Colonic mucosa (tissue), 4 donors: ENCODE data around the gene ZNF341. TPM values are rescaled to one million over a fixed set of nuclear protein-coding genes. Genes with fewer than 3 reads are reported as not detected.

Experiments used
- DNase-seq: peaks from one replicate; pipeline ENCODE4 v3.0.0-alpha.2; 2020
- H3K27ac ChIP-seq: fragments of 200-600 bp; one replicate; pipeline ENCODE4 v1.8.0; 2021
- H3K27me3 ChIP-seq: fragments of 200-600 bp; one replicate; pipeline ENCODE4 v1.8.0; 2021
- H3K36me3 ChIP-seq: fragments of 200-600 bp; one replicate; pipeline ENCODE4 v1.8.0; 2021
- H3K4me1 ChIP-seq: fragments of 200-600 bp; one replicate; pipeline ENCODE4 v1.8.0; 2021; ENCODE audit warnings: mild to moderate bottlenecking
- H3K4me3 ChIP-seq: fragments of 200-600 bp; one replicate; pipeline ENCODE4 v1.8.0; 2021
- H3K9ac ChIP-seq, 2 donors: one replicate each; pipeline ENCODE4 v1.7.0; 2013; ENCODE audit warnings: control low read depth in 2 of 2, low read depth in 2 of 2, low read length in 2 of 2
- H3K9me3 ChIP-seq: fragments of 200-600 bp; one replicate; pipeline ENCODE4 v1.8.0; 2021
- intact Hi-C: fragments of 100-400 bp; cut with DNase I; formaldehyde crosslinking; loops from one replicate; pipeline ENCODE4 v1.14.1; 2022
- total RNA-seq, 2 donors: library from RNA; stranded (reverse); fragmentation: NEBNext Ultra II Directional in 1 of 2; extraction: Animal tissue kit (Norgen Biotek cat#: 25700) in 1 of 2; gene quantifications; one replicate each; pipeline ENCODE4 v1.2.1, GENCODE V29; 2021
- TF ChIP-seq, protein P1 (sequence below): fragments of 200-600 bp; IDR thresholded peaks from one replicate; pipeline ENCODE4 v1.8.0; 2022; ENCODE audit warnings: antibody characterized with exemption, mild to moderate bottlenecking
- donor health status: healthy.
- donor health status: DM: no; HTN: no; CAD: no.
- donor health status: DM: no; HTN: no; CAD: no.

ZNF341 gene
- total RNA-seq, 2 donors from 2014 or later: 2.7 to 6.1 TPM

DNA sequence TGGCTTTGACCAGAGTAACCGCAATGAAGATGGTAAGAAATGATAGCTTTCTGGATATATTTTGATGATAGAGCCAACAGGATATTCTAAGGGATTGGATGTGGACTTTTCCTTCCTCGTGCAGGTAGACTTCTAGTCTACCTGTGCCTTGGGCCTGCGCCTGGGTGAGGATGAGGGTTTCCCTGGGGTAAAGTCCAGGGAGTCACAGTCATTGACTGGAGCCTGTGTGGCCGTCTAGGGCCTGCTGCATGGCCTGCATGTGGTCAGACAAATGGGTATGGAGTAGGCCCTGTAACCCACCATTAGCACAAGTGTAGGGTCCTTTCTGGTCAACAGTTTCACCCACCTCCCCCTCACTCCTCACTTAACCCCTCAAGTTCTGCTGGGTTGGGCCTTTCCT is 66.6 kb downstream of the ZNF341 start:
- no peaks in the 10 kb centered on the region for H3K27me3 ChIP-seq
- H3K9me3 ChIP-seq: no peaks in the 10 kb centered on the region
- no peak overlapping the region for H3K4me3 ChIP-seq
- H3K27ac ChIP-seq: no peak overlapping the region
- no peaks in the 10 kb centered on the region for H3K36me3 ChIP-seq
- H3K9ac ChIP-seq: no peak overlapping the region
- TF ChIP-seq, protein P1, sequence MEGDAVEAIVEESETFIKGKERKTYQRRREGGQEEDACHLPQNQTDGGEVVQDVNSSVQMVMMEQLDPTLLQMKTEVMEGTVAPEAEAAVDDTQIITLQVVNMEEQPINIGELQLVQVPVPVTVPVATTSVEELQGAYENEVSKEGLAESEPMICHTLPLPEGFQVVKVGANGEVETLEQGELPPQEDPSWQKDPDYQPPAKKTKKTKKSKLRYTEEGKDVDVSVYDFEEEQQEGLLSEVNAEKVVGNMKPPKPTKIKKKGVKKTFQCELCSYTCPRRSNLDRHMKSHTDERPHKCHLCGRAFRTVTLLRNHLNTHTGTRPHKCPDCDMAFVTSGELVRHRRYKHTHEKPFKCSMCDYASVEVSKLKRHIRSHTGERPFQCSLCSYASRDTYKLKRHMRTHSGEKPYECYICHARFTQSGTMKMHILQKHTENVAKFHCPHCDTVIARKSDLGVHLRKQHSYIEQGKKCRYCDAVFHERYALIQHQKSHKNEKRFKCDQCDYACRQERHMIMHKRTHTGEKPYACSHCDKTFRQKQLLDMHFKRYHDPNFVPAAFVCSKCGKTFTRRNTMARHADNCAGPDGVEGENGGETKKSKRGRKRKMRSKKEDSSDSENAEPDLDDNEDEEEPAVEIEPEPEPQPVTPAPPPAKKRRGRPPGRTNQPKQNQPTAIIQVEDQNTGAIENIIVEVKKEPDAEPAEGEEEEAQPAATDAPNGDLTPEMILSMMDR: no peak
- H3K4me1 ChIP-seq: no peaks in the 10 kb centered on the region
- intact Hi-C loops: loop anchor here (10.0 kb wide), 1 partner anchor 106 kb away; no protein-coding TSS in a partner anchor
- peak; percentile 30 for DNase-seq

DNA sequence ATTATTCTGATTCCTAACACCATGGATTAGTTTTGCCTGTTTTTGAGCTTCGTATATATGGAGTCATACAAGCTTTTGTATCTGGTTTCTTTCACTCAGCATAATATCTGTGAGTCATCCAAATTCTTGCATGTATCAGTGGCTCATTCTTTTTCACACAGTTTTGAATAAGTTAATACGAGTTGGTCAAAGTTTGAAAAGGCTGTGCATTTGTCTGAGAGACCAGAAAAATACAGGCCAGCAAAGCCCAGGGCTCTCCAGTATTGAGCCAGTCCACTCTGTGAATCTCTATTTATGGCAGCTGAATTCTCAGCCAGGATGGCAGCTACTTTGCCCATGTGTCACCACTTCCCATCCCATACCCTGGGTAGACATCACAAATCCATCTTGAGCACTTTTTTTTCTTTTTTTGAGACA is 72.1 kb downstream of the ZNF341 start:
- H3K4me1 ChIP-seq: no peaks in the 10 kb centered on the region
- H3K9ac ChIP-seq: no peak overlapping the region
- H3K36me3 ChIP-seq: no peaks in the 10 kb centered on the region
- H3K27ac ChIP-seq: peak overlapping the region; percentile 9
- intact Hi-C loops: no loop called here
- H3K9me3 ChIP-seq: no peaks in the 10 kb centered on the region
- TF ChIP-seq, protein P1: no peak
- H3K4me3 ChIP-seq: no peak overlapping the region
- DNase-seq: no peak
- no peaks in the 10 kb centered on the region for H3K27me3 ChIP-seq

DNA sequence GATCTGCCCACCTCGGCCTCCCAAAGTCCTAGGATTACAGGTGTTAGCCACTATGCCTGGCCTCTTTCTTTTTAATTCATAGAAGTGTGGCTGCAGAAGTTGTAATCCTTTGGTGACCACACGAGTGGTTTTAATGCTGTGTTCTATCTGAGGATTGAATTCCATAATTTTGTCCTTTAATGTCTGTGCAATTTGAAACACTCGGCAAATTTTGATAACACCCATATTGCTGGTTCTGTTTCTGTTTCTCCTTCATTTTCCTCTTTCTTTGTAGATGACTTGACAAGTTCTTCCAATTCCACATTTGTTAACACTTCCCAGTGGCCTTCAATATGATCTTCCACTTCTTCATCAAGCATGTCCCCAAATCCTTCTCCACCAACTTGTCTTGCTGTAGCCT is 76.6 kb downstream of the ZNF341 start:
- H3K36me3 ChIP-seq: no peaks in the 10 kb centered on the region
- TF ChIP-seq, protein P1: no peak
- intact Hi-C loops: no loop called here
- peaks cover 2% of the 10 kb centered on the region for H3K4me1 ChIP-seq
- no peaks in the 10 kb centered on the region for H3K9me3 ChIP-seq
- no peak overlapping the region for H3K4me3 ChIP-seq
- no peaks in the 10 kb centered on the region for H3K27me3 ChIP-seq
- H3K9ac ChIP-seq: no peak overlapping the region
- DNase-seq: no peak
- H3K27ac ChIP-seq: no peak overlapping the region

DNA sequence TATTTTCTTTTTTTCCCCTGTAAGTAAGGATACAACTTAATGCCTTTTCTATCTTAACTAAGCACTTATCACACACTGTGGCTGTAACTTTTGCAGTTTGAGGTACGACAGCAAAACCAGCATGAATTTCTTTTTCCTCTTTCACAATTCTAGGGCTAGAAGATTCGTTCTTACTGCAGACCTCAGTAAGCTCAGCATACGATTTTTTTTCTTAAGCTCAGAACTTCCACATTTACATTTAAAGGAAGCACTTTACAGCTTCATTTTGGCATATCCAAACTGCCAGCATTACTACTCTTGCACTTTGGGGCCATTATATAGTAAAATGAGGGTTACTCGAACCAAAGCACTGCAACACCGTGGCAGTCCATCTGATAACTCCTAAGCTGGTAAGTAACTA is 78.5 kb downstream of the ZNF341 start:
- Histone ChIP-seq H3K9ac (no peak overlapping the region), H3K4me3 (no peak overlapping the region), H3K36me3 (no peaks in the 10 kb centered on the region), H3K27me3 (no peaks in the 10 kb centered on the region), H3K27ac (no peak overlapping the region), H3K9me3 (no peaks in the 10 kb centered on the region), H3K4me1 (peaks cover 18% of the 10 kb centered on the region)
- TF ChIP-seq, protein P1: no peak
- DNase-seq: no peak
- intact Hi-C loops: no loop called here

DNA sequence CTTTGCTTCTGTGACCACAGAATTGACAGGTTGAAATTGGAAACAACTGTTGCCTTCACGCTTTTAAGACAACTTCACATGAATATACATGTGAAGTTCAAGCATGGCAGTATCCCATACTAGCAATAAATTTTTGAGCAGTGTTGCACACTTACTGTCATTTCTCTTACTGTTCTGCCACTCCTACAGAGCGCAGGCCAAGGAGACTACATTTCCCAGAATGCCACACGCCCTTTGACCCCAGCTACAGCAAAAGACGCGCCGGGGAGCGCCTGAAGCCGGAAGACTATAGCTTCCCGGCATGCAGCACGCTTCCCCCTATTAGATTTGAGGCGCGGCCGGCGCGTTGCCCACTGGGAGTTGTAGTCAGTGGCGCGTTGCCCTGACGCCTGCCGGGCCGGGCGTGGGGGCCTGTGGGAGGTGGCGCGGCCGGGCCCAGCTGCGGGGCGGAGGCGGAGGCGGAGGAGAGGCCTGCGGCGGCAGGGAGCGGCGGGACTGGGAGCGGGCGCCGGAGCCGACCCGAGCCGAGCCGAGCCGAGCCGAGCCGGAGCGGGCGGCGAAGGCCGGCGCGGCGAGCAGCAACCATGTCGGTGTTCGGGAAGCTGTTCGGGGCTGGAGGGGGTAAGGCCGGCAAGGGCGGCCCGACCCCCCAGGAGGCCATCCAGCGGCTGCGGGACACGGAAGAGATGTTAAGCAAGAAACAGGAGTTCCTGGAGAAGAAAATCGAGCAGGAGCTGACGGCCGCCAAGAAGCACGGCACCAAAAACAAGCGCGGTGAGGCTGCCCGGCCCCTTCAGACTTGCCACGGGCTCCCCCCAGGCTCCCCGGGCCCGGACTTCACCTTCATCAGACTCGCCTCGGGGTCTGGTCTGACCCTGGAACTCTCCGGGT is 79.3 kb downstream of the ZNF341 start, which contains the start of gene CHMP4B:
TSS of gene CHMP4B (plus strand) at position 464 of the 891 bp plus-strand sequence. CDS start at position 585, 121 bp downstream.
- DNase-seq: peak; percentile 99
- Histone ChIP-seq H3K27me3 (no peaks in the 10 kb centered on the region), H3K4me3 (peak within 1 kb of the TSS; percentile 98), H3K9me3 (no peaks in the 10 kb centered on the region), H3K36me3 (no peaks in the 10 kb centered on the region), H3K27ac (peak within 1 kb of the TSS; percentile 90), H3K9ac (peak within 1 kb of the TSS; percentile 82 to 91), H3K4me1 (peaks cover 18% of the 10 kb centered on the region)
- TF ChIP-seq, protein P1: no peak
- intact Hi-C loops: no loop called here
